ENCODE data around the gene RABL6.

DNA sequence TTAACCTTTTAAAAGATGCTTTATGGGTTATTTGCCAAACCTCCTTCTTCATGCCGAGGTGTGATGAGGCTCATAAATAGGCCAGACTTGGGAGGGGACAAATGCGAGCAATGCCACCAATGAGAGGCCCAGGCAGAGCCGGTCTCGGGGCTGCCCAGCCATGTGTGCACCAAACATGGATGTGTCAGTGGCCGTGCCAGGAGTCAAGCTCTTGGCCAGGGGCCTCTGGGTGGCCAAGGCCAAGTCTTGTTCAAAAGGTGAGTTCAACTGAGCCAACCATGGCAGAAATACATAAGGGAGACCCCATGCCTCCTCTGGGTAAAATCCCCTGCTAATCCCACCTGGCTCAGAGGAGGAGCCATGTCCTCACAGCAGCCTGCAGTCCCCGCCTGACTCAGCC is 32.6 kb upstream of the RABL6 start:
- TF ChIP-seq, protein P1, sequence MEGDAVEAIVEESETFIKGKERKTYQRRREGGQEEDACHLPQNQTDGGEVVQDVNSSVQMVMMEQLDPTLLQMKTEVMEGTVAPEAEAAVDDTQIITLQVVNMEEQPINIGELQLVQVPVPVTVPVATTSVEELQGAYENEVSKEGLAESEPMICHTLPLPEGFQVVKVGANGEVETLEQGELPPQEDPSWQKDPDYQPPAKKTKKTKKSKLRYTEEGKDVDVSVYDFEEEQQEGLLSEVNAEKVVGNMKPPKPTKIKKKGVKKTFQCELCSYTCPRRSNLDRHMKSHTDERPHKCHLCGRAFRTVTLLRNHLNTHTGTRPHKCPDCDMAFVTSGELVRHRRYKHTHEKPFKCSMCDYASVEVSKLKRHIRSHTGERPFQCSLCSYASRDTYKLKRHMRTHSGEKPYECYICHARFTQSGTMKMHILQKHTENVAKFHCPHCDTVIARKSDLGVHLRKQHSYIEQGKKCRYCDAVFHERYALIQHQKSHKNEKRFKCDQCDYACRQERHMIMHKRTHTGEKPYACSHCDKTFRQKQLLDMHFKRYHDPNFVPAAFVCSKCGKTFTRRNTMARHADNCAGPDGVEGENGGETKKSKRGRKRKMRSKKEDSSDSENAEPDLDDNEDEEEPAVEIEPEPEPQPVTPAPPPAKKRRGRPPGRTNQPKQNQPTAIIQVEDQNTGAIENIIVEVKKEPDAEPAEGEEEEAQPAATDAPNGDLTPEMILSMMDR (IDR thresholded peaks at IDR 0.05; ENCODE audit: insufficient read depth, low read length): no peak
- TF ChIP-seq REST (IDR thresholded peaks at IDR 0.05; ENCODE audit: insufficient replicate concordance, low read depth) (no peak), POLR2AphosphoS5 (IDR thresholded peaks at IDR 0.05; ENCODE audit: low read depth) (no peak), SPI1 (IDR thresholded peaks at IDR 0.05; ENCODE audit: borderline replicate concordance, low read depth) (no peak), GABPA (IDR thresholded peaks at IDR 0.05; ENCODE audit: low read depth) (no peak)
